ENCODE measurements around the gene ACTN1. TPM values are rescaled to one million over a fixed set of nuclear protein-coding genes. Genes with fewer than 3 reads are reported as not detected.
A peak's percentile ranks its signal among the peaks of the same experiment; 100 is the strongest.

ACTN1 gene
- total RNA-seq, 1 donor from 2014 or later: 233 TPM

DNA sequence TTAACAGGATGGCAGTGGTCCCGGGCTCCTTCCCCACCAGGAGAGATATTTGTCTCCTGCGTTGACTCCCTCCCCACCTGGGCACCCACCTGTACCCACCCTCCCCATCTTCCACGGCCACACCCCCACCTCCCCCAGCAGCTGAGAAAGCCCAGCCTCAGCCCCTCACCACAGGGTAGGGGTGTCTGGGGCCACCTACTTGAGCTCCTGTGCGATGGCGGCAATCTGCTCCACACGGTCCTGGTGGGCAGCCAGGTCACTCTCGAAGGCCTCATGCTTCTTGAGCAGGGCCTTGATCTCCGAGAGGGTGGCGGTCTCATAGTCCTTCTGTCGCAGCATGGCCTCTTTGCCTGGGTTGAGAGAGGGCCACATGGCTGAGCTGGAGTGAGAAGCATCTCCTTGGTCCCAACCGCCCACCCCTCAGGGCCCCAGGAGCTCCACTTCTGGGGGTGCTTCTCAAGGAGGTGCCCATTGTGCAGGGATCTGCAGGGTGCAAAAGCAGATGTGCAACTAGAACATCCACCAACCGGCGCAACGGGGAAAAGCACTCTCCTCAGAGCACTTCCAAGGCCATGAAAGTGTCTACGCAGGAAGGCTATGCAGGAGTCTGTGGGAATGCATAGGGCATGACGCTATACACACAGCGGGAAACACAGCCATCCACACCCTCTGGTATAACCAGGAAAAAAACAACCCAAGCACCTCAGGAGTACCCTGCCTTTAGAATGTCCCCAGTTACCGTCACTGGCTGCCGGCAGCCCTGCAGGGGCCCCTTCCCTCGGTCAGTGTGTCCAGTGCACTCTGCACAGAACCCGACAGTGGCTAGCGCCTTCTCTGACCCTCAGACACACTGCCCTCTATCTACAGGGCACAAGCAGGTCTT lies 93.6 kb downstream of the ACTN1 start:
- no peak for DNase-seq

DNA sequence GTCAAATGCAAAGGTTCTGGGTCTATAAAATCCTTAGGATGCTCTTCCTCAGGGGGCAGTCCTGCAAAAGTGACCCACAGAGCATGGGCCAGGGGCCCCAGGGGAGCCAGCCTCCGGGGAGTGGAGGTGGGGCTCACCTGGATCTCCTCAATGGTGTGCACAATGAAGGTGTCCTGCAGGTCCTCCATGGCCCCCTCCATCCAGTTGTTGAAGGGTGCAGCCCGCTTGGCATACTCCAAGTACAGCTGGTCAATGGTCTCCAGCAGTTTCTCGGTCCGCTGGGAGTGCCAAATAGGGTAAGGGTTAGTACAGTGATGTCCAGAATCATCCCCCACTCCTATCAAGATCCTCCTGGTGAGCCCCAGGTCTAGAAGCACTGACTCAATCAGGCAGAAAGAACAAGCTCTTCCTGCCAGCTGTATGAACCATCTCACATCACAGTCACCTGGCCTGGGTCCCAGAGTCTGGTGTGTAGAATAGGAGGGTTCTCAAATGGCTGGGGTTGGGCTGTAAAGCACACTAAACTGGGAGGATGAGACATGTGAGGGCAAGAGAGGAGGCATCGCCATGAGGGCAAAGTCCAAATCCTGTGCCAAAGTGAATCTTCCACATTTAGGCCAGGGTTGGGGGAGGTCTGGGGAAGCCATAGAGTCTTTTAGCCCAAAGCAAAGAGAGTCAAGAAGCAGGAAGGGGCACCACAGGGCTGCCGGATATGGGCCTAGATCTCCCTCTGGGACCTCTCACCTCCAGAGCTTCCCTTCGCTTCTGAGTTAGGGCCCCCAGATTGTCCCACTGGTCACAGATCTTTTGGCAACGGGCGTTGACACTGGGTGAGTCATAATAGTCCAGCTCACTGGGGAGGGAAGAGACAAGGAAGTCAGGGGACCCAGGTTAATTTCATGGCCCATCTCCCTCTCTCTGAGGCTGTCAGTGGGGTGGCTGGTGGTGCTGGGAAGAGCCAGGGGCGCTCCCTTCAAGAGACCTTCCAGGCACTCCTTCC lies 94.8 kb downstream of the ACTN1 start:
- peak; percentile 69 for DNase-seq

DNA sequence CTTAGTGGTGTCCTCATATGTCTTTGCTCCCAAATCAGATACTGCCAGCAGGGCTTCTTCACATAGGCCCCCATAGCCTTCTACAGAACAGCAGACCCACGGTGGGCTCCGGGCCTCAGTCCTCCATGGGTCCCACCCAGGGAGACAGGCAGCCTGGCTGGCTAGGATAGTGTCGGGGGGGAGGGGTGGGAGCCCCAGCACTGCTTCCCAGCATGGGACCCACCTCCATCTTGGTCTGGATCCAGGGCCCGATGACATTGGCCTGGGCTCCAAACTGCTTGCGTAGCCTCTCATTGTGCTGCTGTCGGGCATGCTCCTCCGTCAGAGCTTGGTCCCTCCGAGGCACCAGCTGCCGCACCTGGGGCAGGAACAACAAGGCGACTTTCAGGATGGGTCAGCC lies 96.9 kb downstream of the ACTN1 start:
- no peak for DNase-seq

DNA sequence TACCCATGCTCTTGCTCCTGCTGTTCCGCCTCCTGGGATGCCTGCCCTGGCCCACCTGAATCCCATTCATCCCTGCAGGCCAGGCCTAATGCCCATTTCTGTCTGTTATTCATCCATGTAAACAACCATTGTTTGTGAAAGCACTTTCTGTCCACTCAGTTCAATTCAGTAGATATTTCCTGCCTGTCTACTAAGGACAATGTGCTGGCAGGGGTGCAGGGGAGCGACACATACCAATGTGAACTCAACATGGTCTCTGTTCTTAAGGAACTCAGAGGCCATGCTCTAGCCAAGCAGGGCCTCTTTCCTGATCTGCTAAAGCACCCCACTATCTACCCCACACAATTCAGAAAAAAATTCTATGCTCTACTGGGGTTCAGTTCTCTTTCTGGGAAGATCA lies 97.7 kb downstream of the ACTN1 start:
- DNase-seq: peak; percentile 63

DNA sequence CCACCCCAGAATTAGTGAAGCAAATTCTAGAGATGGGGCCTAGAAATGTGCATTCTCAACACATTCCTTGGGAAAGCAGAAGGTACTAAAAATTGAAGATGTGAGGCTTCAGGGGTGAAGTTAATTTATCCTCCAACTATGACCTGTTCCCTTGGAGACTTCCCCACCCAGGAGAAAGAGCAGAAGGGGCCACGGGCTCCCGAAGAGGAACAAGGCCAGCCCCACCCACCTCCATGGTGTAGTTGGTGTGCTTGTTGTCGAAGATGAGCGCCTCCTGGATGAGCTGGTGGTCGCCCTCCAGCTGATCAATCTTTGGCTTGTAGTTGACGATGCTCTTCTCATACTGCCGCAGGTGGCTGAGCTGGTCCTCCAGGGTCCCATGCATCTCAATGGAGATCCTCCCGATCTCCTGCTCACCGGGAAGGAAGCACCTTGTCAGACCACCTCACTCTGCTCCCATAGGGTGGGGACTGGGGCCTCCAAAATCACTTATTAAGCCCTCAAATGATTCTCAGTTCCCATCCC lies 98.5 kb downstream of the ACTN1 start:
- no peak for DNase-seq

DNA sequence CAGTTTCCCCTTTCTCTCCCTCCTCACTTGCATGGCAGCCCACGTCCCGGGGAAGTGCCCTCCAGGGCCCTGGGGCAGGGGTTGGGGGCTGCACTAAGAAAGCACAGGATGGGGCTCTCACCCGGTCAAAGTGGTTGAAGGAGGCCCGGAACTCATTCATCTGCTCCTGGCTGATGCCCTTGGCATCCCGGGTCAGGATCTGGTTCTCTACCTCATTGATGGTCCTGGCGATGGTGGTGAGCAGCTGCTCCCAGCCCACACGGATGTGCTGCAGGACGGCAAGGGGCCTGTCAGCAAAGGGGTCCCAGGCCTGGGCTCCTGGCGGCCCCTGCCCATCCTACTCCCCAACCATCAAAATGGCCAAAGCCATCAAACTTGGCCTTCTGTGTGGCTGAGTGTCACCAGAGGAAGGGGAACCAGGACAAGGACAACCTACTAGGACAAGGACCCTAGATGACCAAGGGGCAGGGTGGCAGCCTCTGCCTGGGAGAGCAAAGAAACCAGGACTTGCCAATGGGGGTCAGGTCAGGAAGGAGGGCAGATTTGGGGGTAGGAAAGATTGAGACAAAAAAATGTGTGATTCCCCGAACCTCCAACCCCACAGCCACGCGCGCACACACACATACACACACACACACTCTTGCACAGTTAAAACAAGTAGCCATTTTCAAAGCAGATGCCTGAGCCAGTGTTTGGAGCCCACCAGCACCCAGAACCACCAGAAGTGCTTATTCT lies 99.1 kb downstream of the ACTN1 start:
- DNase-seq: no peak

DNA sequence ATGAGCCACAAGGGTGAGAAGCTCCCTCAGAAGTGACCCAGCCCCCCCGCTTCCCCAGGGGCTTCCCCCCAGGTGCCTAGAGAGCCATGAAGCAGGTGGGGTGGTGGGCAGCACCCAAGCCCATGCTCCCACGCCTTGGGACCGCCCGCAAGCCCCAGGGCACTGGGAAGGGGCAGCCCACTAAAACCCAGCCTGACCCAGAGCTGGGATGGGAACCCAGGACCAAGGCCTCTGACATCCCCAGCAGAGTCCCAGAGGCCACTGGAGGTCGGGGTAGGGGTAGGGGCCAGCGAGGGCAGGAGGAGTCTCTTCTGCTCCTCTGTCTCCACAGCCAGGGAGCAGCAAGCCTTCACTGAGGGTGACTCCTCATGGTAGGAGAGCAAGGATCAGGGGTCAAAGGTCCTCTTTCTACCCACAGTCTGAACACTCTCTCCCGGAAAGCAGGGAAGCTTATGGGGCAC lies 99.8 kb downstream of the ACTN1 start:
- no peak for DNase-seq

DNA sequence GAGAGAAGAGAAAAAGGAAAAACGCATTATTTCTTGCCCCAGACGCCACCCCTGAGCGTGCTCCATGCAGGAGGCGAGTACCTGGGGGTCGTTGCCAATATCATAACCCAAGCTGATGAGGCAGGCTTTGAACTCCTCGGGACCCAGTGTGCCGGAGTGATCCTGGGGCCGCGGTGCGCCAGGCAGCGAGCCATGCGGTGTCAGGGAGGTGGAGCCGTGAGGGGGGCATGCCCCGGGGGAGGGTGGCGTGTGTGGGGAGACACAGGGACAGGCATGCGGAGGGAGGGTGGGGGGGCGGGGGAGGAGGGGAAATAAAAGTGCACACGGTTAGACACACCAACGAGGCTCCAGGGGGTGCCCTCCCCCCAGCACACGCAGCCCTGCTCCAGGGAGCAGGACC lies 100.2 kb downstream of the ACTN1 start:
- DNase-seq: no peak

DNA sequence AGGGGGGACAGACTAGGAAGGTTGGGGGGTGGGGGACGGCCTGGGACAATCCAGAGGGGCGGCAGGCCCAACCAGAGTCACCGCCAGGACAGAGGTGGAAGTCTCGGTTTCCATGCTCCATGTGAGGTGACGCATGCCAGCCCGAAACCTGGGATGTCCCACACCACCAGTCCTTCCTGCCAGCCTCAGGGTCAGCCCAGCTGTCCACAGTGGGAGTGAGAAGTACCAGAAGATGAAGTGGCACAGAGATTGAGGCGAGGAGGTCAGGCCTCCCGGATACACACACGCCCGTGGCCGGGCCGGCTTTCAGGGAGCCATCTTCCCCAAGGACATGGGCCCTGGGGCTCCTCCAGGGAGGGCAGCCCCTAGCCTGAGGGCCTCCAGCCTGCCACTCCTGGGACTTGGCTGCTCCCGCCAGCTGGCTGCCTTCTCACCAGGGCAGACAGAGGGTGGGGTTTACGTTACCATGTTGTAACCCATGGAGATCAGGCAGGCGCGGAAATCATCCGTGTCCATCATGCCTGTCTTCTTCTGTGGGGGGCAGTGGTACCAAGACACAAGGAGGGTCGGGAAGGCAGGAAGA lies 101.0 kb downstream of the ACTN1 start:
- DNase-seq: no peak

DNA sequence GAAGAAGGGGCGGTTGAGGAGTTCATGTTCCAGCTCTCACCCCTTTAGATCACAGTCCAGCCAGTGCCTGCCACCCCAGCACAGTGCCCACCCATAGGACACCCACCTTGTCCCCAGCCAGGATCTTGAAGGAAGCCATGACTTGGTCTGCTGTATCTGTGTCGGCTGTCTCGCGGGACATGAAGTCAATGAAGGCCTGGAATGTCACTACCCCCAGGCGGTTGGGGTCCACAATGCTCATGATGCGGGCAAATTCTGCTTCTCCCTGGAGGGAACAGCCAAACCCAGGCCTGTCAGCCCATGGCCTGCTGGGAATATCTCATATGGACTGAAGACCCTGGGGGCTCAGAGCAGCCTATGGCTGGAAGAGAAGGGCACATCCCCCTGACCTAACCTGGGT lies 102.1 kb downstream of the ACTN1 start:
- no peak for DNase-seq

DNA sequence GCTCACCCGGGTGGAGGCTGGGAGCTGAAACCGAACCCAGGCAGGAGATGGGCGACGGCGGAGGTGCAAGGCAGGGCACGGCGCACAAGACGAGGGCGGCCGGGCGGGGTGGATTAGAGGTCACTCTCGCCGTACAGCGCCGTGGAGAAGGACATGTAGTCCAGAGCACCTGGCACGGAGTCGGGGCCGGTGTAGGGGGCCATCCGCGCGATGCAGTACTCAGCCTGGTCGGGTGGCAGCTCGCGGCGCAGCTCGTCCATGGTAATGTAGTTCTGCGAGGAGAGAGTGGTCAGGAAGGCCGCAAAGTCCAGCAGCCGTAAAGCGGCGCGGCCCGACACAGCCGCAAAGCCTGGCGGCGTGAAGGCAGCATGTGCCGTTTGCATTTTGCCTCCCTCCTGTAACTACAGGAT lies 104.4 kb downstream of the ACTN1 start:
- DNase-seq: peak; percentile 33

DNA sequence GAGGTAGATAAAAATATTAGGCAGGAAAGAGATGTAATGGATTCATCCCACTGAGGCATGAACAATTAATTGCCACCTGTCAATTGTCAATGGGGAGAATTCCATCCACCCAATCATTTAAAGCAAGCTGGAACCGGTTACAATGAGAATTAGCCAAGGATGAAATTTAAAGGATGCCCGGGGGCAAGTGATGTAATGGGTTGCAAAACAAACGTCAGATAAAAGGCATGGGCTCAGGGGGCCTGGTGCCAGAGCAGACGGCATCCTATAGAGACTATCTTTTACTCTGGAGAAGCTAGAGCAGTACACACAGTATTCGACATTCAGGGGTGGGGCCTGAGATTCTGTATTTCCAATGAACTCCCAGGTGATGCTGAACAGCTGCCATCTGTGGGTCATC lies 105.7 kb downstream of the ACTN1 start:
- no peak for DNase-seq

DNA sequence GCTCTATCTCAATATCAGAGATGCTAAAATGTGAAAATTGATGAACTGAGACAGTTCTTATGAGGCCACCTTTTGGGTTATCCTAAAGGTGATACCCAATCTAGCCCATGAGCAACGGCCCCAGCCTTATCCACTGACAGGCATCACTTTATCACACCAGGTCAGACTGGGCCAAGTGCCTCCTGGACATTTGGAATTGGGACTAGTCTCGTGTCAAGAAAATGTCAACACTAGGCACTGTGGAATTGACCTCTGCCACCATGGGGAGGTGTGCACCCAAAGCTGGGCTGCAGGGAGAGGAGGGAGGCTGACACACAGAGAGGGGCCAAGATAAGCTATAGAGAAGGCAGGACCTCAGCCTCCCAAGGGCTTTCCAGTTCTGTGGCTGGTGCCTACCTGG lies 107.7 kb downstream of the ACTN1 start:
- no peak for DNase-seq

DNA sequence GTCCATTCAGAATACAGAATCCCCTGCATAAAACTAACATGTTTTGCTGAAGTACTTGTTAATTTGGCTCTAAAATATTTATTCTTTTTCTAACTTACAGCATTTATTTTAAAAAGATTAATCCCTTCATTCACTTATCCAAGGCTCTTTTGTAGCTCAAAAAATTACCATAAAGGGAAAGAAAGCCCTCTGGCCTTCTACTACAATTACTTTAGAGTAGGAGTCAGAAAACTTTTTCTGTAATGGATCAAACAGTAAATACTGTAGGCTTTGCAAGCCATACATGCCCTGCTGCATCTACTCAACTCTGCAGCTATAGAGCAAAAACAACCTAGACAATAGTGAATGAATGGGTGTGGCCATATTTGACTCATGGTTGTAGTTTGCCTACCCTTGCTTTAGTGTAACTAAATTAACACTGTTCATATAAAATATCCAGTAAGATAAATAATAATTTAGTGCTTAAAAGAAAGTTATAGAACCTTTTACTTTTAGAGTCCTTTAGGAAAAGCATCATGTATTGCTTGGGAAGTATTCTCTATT lies 112.0 kb downstream of the ACTN1 start:
- no peak for DNase-seq

DNA sequence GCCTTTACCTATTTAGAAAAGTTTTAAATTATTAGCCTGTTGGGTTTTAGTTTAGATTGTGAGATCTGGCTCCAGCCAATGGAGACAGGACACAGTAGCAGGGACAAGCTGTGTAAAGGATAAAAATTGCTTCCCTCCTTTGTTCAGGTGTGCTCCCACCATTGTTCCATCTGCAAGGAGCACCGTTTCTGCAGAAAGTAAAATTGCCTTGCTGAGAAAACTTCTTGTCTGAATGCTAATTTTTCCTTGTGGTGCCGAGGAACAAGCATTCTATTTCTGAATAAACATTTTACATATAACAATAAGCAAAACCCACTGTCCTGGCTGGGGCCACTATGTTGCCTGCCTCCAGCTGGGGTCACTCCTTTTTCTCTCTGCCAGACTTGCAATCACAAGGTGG lies 113.6 kb downstream of the ACTN1 start:
- no peak for DNase-seq

DNA sequence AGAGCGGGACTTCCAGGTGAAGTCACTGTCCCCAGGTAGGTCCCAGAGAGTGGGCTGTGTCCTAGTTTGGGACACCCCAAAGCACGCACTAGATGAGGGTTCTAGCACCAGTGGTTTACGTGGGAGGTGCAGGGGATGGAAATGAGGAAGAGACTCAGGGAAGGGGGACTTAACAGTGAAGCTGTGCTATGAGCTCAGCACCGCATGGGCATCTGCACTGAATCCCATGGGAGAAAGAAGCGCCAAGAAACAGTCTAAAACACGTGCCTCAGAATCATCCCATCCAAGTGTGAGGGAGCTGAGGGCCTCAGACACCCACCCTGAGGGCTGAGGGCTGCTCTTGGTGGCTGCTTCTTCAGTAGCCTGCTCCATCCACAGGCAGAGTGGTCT lies 114.7 kb downstream of the ACTN1 start:
- no peak for DNase-seq

DNA sequence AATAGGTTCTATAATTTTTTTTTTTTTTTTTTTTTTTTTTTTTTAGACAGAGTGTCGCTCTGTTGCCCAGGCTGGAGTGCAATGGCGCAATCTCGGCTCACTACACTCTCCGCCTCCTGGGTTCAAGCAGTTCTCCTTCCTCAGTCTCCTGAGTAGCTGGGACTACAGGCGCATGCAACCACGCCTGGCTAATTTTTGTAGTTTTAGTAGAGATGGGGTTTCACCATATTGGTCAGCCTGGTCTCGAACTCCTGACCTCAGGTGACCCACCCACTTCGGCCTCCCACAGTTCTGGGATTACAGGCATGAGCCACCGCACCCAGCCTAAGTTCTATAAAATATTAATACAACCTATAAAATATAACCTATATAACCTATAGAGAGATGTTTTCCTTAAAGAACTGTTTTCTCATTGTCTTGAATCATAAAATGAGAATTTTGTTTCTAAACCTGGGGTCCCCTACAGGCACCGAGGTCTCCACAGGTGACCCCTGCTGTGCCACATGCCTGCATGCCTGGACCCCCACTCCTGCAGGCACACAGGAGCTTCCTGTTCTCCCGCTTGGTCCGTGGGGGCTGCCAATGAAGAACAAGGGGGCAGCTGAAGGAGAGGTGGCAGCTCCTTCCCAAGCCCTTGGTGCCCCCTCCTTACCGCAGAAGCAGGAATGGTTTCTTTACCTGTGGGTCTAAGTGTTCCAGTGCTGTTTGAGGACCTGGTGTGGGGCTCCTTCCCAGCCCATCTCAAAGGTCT lies 115.3 kb downstream of the ACTN1 start:
- no peak for DNase-seq

DNA sequence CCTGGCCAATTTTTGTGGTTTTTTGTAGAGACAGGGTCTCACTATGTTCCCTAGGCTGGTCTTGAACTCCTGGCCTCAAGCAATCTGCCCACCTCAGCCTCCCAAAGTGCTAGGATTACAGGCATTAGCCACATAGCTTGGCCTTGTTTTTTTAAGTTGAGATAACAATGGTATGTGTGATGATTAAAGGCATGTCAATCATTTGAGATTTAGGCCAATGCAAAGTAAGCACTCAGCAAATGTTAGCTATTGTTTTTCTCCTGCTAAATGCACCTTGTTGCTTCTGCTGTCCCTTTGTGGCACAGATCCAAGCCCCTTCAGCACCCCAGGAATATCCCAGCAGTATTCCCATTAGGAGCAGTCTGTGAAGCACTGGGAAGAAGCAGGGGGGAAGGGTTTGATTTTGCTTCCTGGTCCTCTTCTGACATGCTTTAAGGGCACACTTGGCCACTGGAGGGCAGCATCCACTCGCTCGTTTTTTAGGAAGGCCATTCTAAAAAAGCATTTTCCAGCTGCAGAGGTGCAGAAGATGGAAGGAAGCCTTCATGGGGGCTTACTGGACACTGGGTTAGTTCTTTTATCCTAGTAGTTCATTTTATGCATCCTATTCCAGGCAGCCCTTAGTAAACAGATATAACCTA lies 116.0 kb downstream of the ACTN1 start:
- peak; percentile 88 for DNase-seq

DNA sequence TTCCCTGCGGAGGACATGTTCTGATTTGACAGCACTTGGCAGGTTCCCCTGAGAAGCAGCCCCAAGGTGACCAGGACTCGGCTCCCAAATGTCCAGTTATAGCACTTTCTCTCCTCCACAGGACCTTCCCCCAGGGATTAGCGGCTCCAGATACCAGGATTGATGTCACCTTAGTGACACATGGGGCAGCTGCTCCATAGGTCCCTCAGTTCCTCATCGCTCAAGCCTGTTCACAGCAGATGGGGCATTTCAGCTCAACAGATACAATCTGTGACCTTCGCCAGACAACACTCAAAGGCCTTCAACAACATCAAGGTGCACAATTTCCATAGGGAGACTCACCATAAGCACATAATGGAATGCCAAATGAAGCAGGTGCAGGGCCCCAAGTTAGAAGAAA lies 118.3 kb downstream of the ACTN1 start:
- no peak for DNase-seq

DNA sequence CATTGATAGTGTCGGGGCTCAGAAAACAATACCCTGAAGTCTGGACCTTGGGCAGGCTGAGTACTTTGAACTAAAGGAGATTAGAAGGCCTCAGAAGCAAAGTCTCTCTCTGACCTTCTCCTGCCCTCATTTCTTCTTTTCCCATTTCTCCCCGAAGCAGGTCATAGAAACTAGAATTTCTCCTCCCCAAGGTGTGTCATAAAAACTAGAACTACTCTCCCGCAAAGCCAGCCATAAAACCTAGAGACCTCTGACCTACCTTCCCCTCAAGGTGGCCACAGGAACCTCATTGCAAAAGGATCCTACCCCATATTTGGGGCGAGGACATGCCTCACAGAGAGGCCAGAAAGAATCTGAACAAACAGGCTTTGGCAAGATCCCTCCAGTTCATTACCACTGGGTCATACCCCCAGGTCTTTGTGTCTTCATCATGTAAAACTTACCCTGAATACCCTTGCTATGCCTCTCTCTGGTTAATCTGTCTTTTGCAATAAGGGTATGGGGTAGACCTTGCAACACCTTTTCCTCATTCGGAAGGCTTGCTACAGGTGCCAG lies 121.5 kb downstream of the ACTN1 start:
- no peak for DNase-seq

Measured in dermis blood vessel endothelial cell (primary cell).